Activated CD8-positive, alpha-beta memory T cell treated with anti-CD3 and anti-CD28 coated beads for 1 hour (primary cell): ENCODE measurements around the gene C6orf136.

Experiments
- DNase-seq, 2 donors: peaks; one replicate each; pipeline ENCODE4 v3.0.0-alpha.2; 2020; ENCODE audit warnings: low read depth in 1 of 2; ENCODE audit errors: extremely low read depth in 1 of 2

C6orf136 gene

GRCh38 chr6:30615219-30615957 is 31.5 kb upstream of the C6orf136 start:
- DNase-seq, result no peak

- DNase-seq, result no peak
These were observed 30.7 kb upstream of the C6orf136 start for GRCh38 chr6:30615958-30616810.

GRCh38 chr6:30616811-30617564 is 29.9 kb upstream of the C6orf136 start, which contains the start of gene PPP1R10:
Gene PPP1R10 (minus strand): TSS chr6:30617243. CDS start chr6:30609944, 7,299 bp downstream.
- peak; percentile 91 to 98 for DNase-seq

- peak; percentile 95 to 99 for DNase-seq
These were observed 29.2 kb upstream of the C6orf136 start, which contains the start of gene MRPS18B for GRCh38 chr6:30617565-30618269. Gene MRPS18B (plus strand): TSS chr6:30617840. CDS start chr6:30617866, 26 bp downstream.

GRCh38 chr6:30618270-30618797 is 28.6 kb upstream of the C6orf136 start:
- no peak for DNase-seq

- no peak for DNase-seq
These were observed 27.4 kb upstream of the C6orf136 start for GRCh38 chr6:30619561-30619960.

GRCh38 chr6:30625511-30625910 is 21.4 kb upstream of the C6orf136 start:
- no peak for DNase-seq

- peak; percentile 81 to 83 for DNase-seq
These were observed 20.2 kb upstream of the C6orf136 start, which contains the start of gene ATAT1 for GRCh38 chr6:30626484-30627366. Gene ATAT1 (plus strand): TSS chr6:30626874.

- DNase-seq, result no peak
These were observed 11.1 kb upstream of the C6orf136 start for GRCh38 chr6:30635834-30636233.

- no peak for DNase-seq
These were observed 6.5 kb upstream of the C6orf136 start for GRCh38 chr6:30640481-30640880.

GRCh38 chr6:30641048-30641447 is 5.9 kb upstream of the C6orf136 start:
- DNase-seq, result no peak

- DNase-seq, result no peak
These were observed 3.3 kb upstream of the C6orf136 start for GRCh38 chr6:30643656-30644055.

- DNase-seq, result no peak
These were observed 2.2 kb upstream of the C6orf136 start for GRCh38 chr6:30644769-30645168.

- no peak for DNase-seq
These were observed 944 bp upstream of the C6orf136 start for GRCh38 chr6:30645989-30646388.

- peak; percentile 27 to 62 for DNase-seq
These were observed 546 bp downstream of the C6orf136 start for GRCh38 chr6:30647242-30648116.

GRCh38 chr6:30651143-30651542 is 4.2 kb downstream of the C6orf136 start:
- no peak for DNase-seq

- no peak for DNase-seq
These were observed 8.1 kb downstream of the C6orf136 start for GRCh38 chr6:30654798-30655742.
